Vein endothelial cell (primary cell): ENCODE data around the gene PPP1R3C. TPM values are rescaled to one million over a fixed set of nuclear protein-coding genes. Genes with fewer than 3 reads are reported as not detected.

Experiments used
- total RNA-seq: library from RNA; depleted of rRNA; stranded (reverse); fragments of >200 nt; gene quantifications from 2 replicates; pipeline ENCODE4 v1.2.3, GENCODE V29; 2012

Gene PPP1R3C
- total RNA-seq = 0.65 and 0.86 TPM in 2 replicates

GRCh38 chr10:91632671-91633550 is at the start of gene PPP1R3C:
Gene PPP1R3C, minus strand, starts transcription at chr10:91633071. Its CDS starts 102 bp downstream, at chr10:91632969.

Other genes starting within 250 kb of the PPP1R3C start
- 6.9 and 8.4 TPM in 2 replicates for gene HECTD2, start 222.7 kb downstream of the PPP1R3C start, total RNA-seq
- 43.1 and 60.7 TPM in 2 replicates for gene TNKS2, start 165.4 kb upstream of the PPP1R3C start, total RNA-seq